Spinal cord (tissue), 10 donors: Measurements from ENCODE around the gene OR11H7. TPM values are rescaled to one million over a fixed set of nuclear protein-coding genes. Genes with fewer than 3 reads are reported as not detected.
"Not testable (repeated sequence)": the region's sequence is repeated elsewhere in the genome, so short reads cannot be mapped to it uniquely, and the experiment has no call there.

Source experiments
- DNase-seq, 6 donors: peaks; one replicate each; pipeline versions ENCODE4 v3.0.0 to v3.0.0-alpha.2; 2013 to 2015; ENCODE audit warnings: low spot score in 6 of 6, low read depth in 4 of 6
- H3K27ac ChIP-seq: one replicate; pipeline ENCODE4 v1.5.1; 2013; ENCODE audit warnings: low read depth, low read length, control low read depth
- H3K27me3 ChIP-seq: one replicate; pipeline ENCODE4 v1.6.1; 2013; ENCODE audit warnings: low read length; ENCODE audit not compliant: control insufficient read depth, insufficient read depth
- H3K36me3 ChIP-seq: one replicate; pipeline ENCODE4 v1.6.1; 2013; ENCODE audit warnings: low read length; ENCODE audit not compliant: control insufficient read depth, insufficient read depth
- H3K4me1 ChIP-seq: one replicate; pipeline ENCODE4 v1.6.1; 2013; ENCODE audit warnings: low read length; ENCODE audit not compliant: control insufficient read depth, insufficient read depth
- H3K4me3 ChIP-seq: one replicate; pipeline ENCODE4 v1.5.1; 2013; ENCODE audit warnings: low read depth, low read length, control low read depth
- H3K9me3 ChIP-seq: one replicate; pipeline ENCODE4 v1.6.1; 2013; ENCODE audit warnings: low read length; ENCODE audit not compliant: control insufficient read depth, insufficient read depth
- WGBS: methylation state at CpG from one replicate; pipeline ENCODE4 v1.1.5; 2013; ENCODE audit warnings: missing lambda C conversion rate; ENCODE audit not compliant: insufficient coverage; 5-methylcytosine and 5-hydroxymethylcytosine counted together
- polyA plus RNA-seq, 2 donors: library from polyadenylated mRNA; unstranded; fragments of 120-200 nt; gene quantifications; one replicate each; pipeline ENCODE4 v1.2.1, GENCODE V29; 2013; ENCODE audit not compliant: insufficient read length in 2 of 2
- total RNA-seq, 2 donors: library from RNA; depleted of rRNA in 1 of 2; stranded (reverse); fragments of 120-200 nt in 1 of 2; fragments of >200 nt in 1 of 2; gene quantifications; one replicate each; pipeline versions ENCODE4 v1.2.3 to v1.2.4, GENCODE V29; 2013 to 2014
- donor health status: healthy.

Gene OR11H7
- total and polyA plus RNA-seq, 4 donors = 0.27 to 0.33 TPM; not detected in 2

DNA sequence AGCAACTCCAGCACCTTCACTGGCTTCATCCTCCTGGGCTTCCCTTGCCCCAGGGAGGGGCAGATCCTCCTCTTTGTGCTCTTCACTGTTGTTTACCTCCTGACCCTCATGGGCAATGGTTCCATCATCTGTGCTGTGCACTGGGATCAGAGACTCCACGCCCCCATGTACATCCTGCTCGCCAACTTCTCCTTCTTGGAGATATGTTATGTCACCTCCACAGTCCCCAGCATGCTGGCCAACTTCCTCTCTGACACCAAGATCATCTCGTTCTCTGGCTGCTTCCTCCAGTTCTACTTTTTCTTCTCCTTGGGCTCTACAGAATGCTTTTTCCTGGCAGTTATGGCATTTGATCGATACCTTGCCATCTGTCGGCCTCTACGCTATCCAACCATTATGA is 31.3 kb upstream of the OR11H7 start:
- H3K4me1 ChIP-seq = no peaks in the 10 kb centered on the region
- DNase-seq = no peak
- H3K9me3 ChIP-seq = peaks cover 4% of the 10 kb centered on the region
- no peak overlapping the region for H3K27ac ChIP-seq
- 81% methylated on average over 6 of the region's 6 CpGs for WGBS
- H3K27me3 ChIP-seq = no peaks in the 10 kb centered on the region
- H3K36me3 ChIP-seq = no peaks in the 10 kb centered on the region
- no peak overlapping the region for H3K4me3 ChIP-seq

- 48% methylated on average over 5 of the region's 5 CpGs for WGBS
- H3K9me3 ChIP-seq = peaks cover 2% of the 10 kb centered on the region
- H3K27ac ChIP-seq = no peak overlapping the region
- H3K36me3 ChIP-seq = no peaks in the 10 kb centered on the region
- H3K4me3 ChIP-seq = no peak overlapping the region
- H3K27me3 ChIP-seq = no peaks in the 10 kb centered on the region
- DNase-seq = no peak
- H3K4me1 ChIP-seq = no peaks in the 10 kb centered on the region
These were observed 29.8 kb upstream of the OR11H7 start for GRCh38 chr14:20198991-20199390.

GRCh38 chr14:20204721-20205120 is 24.1 kb upstream of the OR11H7 start:
- Histone ChIP-seq H3K4me1 (no peaks in the 10 kb centered on the region), H3K27me3 (no peaks in the 10 kb centered on the region), H3K4me3 (no peak overlapping the region), H3K36me3 (no peaks in the 10 kb centered on the region), H3K27ac (no peak overlapping the region), H3K9me3 (peaks cover 2% of the 10 kb centered on the region)
- no peak for DNase-seq
- WGBS = no CpG with 5 or more reads among the region's 3 CpGs

GRCh38 chr14:20209595-20209994 is 19.2 kb upstream of the OR11H7 start:
- Histone ChIP-seq H3K27me3 (no peaks in the 10 kb centered on the region), H3K9me3 (peaks cover 2% of the 10 kb centered on the region), H3K4me3 (no peak overlapping the region), H3K27ac (no peak overlapping the region), H3K36me3 (no peaks in the 10 kb centered on the region), H3K4me1 (no peaks in the 10 kb centered on the region)
- 85% methylated on average over 2 of the region's 2 CpGs for WGBS
- no peak for DNase-seq

- not testable (repeated sequence) for H3K9me3 ChIP-seq
- no CpG with 5 or more reads among the region's 28 CpGs for WGBS
These were observed 16.4 kb upstream of the OR11H7 start for GRCh38 chr14:20212406-20212805.

DNA sequence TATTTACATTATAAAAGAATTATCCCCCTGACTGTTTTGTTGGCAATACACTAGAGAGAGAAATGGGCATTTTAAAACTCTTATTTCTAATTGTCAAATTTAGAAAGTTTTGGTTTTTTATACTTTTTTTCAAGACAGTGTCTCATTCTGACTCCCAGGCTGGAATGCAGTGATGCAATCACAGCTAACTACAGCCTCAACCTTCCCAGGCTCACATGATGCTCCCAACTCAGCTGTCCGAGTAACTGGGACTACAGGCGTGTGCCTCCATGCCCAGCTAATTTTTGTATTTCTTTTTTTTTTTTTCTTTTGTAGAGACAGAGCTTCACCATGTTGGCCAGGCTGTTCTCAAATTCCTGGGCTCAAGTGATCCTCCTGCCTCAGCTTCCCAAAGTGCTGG is 13.6 kb upstream of the OR11H7 start:
- no peaks in the 10 kb centered on the region for H3K27me3 ChIP-seq
- H3K36me3 ChIP-seq = no peaks in the 10 kb centered on the region
- no CpG with 5 or more reads among the region's 2 CpGs for WGBS
- peaks cover 2% of the 10 kb centered on the region for H3K9me3 ChIP-seq
- no peak overlapping the region for H3K27ac ChIP-seq
- no peaks in the 10 kb centered on the region for H3K4me1 ChIP-seq
- H3K4me3 ChIP-seq = no peak overlapping the region
- no peak for DNase-seq

More at GRCh38 chr14:20212406-20212805, 16.4 kb upstream of the OR11H7 start:
- H3K36me3 ChIP-seq, H3K4me3 ChIP-seq, H3K4me1 ChIP-seq, H3K27me3 ChIP-seq, DNase-seq, H3K27ac ChIP-seq: not testable (repeated sequence)

DNA sequence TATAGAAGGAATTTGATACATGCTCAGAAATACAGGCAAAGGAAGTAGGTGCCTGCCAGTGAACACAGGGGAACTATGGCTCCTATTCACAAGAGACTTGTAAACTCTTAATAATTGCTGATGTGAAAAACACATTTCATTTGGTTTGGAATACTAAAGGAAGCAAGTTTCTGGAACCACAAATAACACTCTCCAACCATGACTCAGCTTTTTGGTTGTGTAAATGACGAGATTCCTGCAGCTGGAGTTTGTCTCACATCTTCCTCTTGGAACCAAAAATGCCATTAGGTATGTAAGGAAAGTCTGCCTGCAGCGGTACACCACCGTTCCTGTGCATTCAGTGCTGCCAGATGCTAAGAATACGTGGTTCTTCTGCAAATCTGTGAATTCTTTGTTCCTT is 9.7 kb upstream of the OR11H7 start:
- 65% methylated on average over 3 of the region's 4 CpGs for WGBS
- H3K27me3 ChIP-seq = no peaks in the 10 kb centered on the region
- H3K4me1 ChIP-seq = no peaks in the 10 kb centered on the region
- no peak for DNase-seq
- H3K27ac ChIP-seq = no peak overlapping the region
- no peak overlapping the region for H3K4me3 ChIP-seq
- no peaks in the 10 kb centered on the region for H3K9me3 ChIP-seq
- no peaks in the 10 kb centered on the region for H3K36me3 ChIP-seq

DNA sequence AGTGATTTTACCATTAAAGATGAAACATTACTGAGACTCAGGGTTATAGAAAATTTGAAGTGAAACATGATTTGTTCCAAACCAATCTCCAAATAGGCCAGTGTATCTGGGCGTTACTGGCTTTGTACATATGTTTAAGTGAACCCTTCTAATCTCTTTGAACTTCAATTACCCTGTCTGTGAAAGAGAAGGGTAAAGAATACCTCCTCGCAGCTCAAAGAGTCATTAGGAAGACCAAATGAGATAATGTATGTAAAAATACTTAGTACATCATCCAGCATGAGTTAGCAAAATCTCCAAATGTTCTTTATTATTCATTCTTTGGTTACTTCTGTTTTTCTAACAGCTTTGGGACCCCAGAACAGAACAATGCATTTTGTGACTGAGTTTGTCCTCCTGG is 5.4 kb upstream of the OR11H7 start, which contains the start of gene OR11H6:
OR11H6 (plus strand) TSS at position 301 of the 400 bp plus-strand sequence; CDS start at position 301, 0 bp downstream.
- no peaks in the 10 kb centered on the region for H3K36me3 ChIP-seq
- WGBS = no CpG with 5 or more reads among the region's 2 CpGs
- H3K27me3 ChIP-seq = no peaks in the 10 kb centered on the region
- no peak for DNase-seq
- H3K9me3 ChIP-seq = peaks cover 3% of the 10 kb centered on the region
- H3K27ac ChIP-seq = no peak within 1 kb of the TSS
- no peaks in the 10 kb centered on the region for H3K4me1 ChIP-seq
- H3K4me3 ChIP-seq = no peak within 1 kb of the TSS

DNA sequence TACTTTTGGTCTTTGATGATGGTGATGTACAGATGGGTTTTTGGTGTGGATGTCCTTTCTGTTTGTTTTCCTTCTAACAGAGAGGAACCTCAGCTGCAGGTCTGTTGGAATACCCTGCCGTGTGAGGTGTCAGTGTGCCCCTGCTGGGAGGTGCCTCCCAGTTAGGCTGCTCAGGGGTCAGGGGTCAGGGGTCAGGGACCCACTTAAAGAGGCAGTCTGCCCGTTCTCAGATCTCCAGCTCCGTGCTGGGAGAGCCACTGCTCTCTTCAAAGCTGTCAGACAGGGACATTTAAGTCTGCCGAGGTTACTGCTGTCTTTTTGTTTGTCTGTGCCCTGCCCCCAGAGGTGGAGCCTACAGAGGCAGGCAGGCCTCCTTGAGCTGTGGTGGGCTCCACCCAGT is 6.6 kb downstream of the OR11H7 start:
- not testable (repeated sequence) for DNase-seq, H3K4me3 ChIP-seq, H3K4me1 ChIP-seq, H3K27me3 ChIP-seq, H3K27ac ChIP-seq, H3K36me3 ChIP-seq, H3K9me3 ChIP-seq
- WGBS = 88% methylated on average over 3 of the region's 4 CpGs

GRCh38 chr14:20247646-20248246 is 19.0 kb downstream of the OR11H7 start:
- DNase-seq = no peak
- no CpG with 5 or more reads among the region's 3 CpGs for WGBS
- no peaks in the 10 kb centered on the region for H3K36me3 ChIP-seq

More at GRCh38 chr14:20247646-20248246, 19.0 kb downstream of the OR11H7 start:
- H3K4me3 ChIP-seq = no peak overlapping the region
- H3K27ac ChIP-seq = no peak overlapping the region
- peaks cover 6% of the 10 kb centered on the region for H3K9me3 ChIP-seq
- H3K4me1 ChIP-seq = no peaks in the 10 kb centered on the region
- no peaks in the 10 kb centered on the region for H3K27me3 ChIP-seq
